GM18951 (cell line): Measurements from ENCODE around the gene DIAPH3.

Experiments used
- POLR2A ChIP-seq: IDR thresholded peaks from 4 replicates; pipeline ENCODE4 v1.6.1; 2011; ENCODE audit warnings: mild to moderate bottlenecking; ENCODE audit not compliant: insufficient read length, insufficient read depth; ENCODE audit errors: extremely low read depth
- in situ Hi-C: fragments of 300-500 bp; cut with MboI; formaldehyde crosslinking; loops from one replicate; pipeline ENCODE4 v1.12.0; 2022; ENCODE audit warnings: low sequenced_read_pairs, mixed read lengths, inconsistent platforms; ENCODE audit not compliant: unreplicated experiment

Gene DIAPH3

DNA sequence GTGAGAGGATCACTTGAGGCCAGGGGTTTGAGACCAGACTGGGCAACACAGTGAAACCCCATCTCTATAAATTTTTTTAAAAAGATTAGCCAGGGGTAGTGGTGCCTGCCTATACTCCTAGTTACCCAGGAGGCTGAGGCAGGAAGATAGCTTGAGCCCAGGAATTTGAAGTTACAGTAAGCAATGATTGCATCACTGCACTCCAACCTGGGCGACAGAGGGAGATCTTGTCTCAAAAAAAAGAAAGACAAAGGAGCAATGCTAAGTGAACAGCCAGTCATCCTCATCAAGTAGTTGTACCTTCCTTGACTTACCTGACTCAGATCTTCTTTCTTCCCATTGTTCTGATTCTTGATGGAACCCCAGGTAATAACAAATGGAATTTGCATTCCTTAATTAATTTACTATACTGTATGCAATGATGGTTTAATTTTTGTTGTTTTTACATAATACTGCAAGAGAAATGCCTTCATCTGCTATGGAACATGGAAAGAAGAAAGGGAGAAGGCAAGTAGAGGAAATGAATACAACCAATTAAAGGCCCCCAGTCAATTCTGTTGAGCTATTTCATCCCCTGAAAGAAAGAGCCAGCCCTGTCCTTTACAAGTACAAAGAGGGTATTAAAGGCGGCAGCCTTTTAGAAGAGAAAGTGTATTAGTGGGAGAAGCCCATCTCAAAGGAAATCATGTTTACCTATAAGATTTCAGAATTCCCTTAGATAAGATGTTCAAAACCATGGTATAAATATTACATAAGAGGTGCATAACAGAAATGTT, 316.7 kb downstream of the DIAPH3 start:
- in situ Hi-C loops: no loop called here
- TF ChIP-seq POLR2A: no peak

- in situ Hi-C loops: no loop called here
- TF ChIP-seq POLR2A: no peak
Measured at GRCh38 chr13:59843040-59843439, 320.7 kb downstream of the DIAPH3 start.

GRCh38 chr13:59842507-59842906, 321.2 kb downstream of the DIAPH3 start:
- in situ Hi-C loops: no loop called here

GRCh38 chr13:59839186-59839585, 324.5 kb downstream of the DIAPH3 start:
- in situ Hi-C loops: no loop called here
- no peak for TF ChIP-seq POLR2A

More at GRCh38 chr13:59842507-59842906, 321.2 kb downstream of the DIAPH3 start:
- no peak for TF ChIP-seq POLR2A

DNA sequence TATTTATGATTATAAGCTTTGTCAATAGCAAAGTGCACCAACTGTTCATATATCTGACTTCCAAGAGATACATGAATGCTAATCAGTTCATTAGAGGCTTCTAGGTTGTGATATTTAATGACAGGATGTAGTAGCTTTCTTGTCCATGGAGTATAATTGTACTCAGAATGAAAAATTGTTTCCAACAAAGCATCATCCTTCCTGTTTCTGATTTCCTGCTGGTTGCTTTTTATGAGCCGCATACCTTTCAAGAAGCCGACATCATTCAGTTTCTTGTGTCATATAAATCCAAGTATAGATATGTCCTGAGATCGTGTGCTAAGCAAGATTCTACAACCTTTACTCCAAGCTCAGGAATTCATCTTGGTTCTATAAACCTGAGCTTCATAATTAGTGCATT, 326.6 kb downstream of the DIAPH3 start:
- TF ChIP-seq POLR2A: no peak
- in situ Hi-C loops: no loop called here

- TF ChIP-seq POLR2A: no peak
- in situ Hi-C loops: no loop called here
Measured at GRCh38 chr13:59835569-59835968, 328.2 kb downstream of the DIAPH3 start.

DNA sequence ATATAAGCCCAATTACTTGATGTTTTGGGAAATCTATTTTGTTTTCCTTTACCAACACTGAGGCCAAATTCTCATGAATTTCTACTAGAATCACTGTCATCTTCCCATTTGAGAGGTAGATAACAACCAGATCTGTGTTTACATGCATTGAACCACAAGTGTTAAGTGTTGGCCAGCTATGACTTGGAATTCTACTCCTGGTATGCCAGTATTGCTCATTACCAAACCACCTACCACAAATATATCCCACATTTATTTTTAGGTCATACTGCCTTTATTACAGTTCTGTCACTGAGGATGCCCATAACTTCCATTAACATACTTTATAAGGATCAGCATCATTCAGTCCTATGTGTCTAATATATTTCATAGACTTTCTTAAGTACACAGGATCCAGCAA, 328.9 kb downstream of the DIAPH3 start:
- TF ChIP-seq POLR2A: no peak
- in situ Hi-C loops: no loop called here

- no peak for TF ChIP-seq POLR2A
- in situ Hi-C loops: no loop called here
Measured at GRCh38 chr13:59829690-59830089, 334.0 kb downstream of the DIAPH3 start.

DNA sequence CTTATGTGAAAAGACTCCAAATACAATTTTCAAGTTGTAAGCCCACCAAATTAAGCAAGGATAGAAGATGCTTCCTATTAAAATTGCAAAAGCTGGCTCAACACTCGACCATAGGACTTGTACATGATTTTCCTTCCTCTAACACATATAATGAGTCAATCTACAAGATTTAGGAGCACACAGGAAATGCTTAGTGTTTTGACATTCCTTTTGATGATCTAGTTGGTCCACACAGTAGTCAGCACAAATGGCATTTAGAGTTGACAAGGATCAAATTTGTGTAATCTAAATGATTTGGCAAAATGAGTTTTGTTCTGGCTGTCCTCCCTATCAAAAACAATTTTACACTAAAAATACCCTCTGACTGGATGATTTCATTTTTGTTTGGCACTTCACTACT, 340.2 kb downstream of the DIAPH3 start:
- TF ChIP-seq POLR2A: no peak
- in situ Hi-C loops: no loop called here

DNA sequence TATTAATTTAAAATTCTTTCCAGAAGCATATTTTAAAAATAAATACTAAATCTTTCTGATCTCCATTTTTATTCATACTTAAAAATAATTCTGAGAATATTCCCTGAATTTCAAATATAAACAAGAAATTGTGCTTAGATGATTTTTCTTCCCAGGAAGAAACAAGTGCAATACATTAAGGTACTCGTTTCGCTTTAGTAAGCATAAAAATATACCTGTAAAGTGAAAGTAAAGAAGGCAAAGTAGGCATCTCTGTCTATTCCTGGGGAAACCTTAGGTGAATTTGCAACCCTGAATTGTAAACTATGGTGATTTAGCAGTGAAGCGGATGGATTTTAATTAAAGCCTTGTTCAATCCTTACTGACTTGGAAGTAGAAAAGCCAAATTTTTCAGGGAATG, 354.2 kb downstream of the DIAPH3 start:
- in situ Hi-C loops: no loop called here
- TF ChIP-seq POLR2A: no peak

GRCh38 chr13:59806801-59807200, 356.9 kb downstream of the DIAPH3 start:
- TF ChIP-seq POLR2A: no peak
- in situ Hi-C loops: no loop called here

- in situ Hi-C loops: no loop called here
- TF ChIP-seq POLR2A: no peak
Measured at GRCh38 chr13:59801107-59801880, 362.4 kb downstream of the DIAPH3 start.

GRCh38 chr13:59793107-59793506, 370.6 kb downstream of the DIAPH3 start:
- in situ Hi-C loops: no loop called here

GRCh38 chr13:59790626-59791025, 373.1 kb downstream of the DIAPH3 start:
- in situ Hi-C loops: no loop called here
- TF ChIP-seq POLR2A: no peak

More at GRCh38 chr13:59793107-59793506, 370.6 kb downstream of the DIAPH3 start:
- TF ChIP-seq POLR2A: no peak
